OCI-LY1 (cell line): ENCODE measurements around the gene AXIN1.
A peak's percentile ranks its signal among the peaks of the same experiment; 100 is the strongest.

ENCODE experiments used
- H2AFZ ChIP-seq: fragments of 200-600 bp; sonication (generic), shearing (Covaris generic); 2 replicates; pipeline ENCODE4 v1.6.0; 2014; ENCODE audit warnings: antibody characterized with exemption, mild to moderate bottlenecking, low read length
- H3F3A ChIP-seq: fragments of 200-600 bp; sonication (generic), shearing (Covaris generic); 2 replicates; pipeline ENCODE4 v1.6.0; 2014; ENCODE audit warnings: mild to moderate bottlenecking, antibody characterized with exemption, low read length, moderate library complexity; ENCODE audit not compliant: insufficient read depth
- H3K27ac ChIP-seq: fragments of 200-600 bp; sonication (generic); 2 replicates; pipeline ENCODE4 v1.5.1; 2014; ENCODE audit warnings: low read length, mixed run types, mild to moderate bottlenecking, low read depth; ENCODE audit not compliant: poor library complexity, severe bottlenecking
- H3K27me3 ChIP-seq: fragments of 200-600 bp; sonication (generic); 2 replicates; pipeline ENCODE4 v1.6.0; 2014; ENCODE audit warnings: antibody characterized with exemption, mild to moderate bottlenecking, low read length, moderate library complexity; ENCODE audit not compliant: insufficient read depth
- H3K36me3 ChIP-seq: fragments of 200-600 bp; sonication (generic); 2 replicates; pipeline ENCODE4 v1.6.1; 2014; ENCODE audit warnings: mild to moderate bottlenecking, antibody characterized with exemption, low read length, moderate library complexity, mixed read lengths; ENCODE audit not compliant: insufficient read depth
- H3K4me1 ChIP-seq: fragments of 200-600 bp; sonication (generic); 2 replicates; pipeline ENCODE4 v1.5.1; 2014; ENCODE audit warnings: mild to moderate bottlenecking, low read length, moderate library complexity; ENCODE audit not compliant: insufficient read depth, severe bottlenecking
- H3K4me2 ChIP-seq: fragments of 200-600 bp; sonication (generic), shearing (Covaris generic); 2 replicates; pipeline ENCODE4 v1.6.1; 2014; ENCODE audit warnings: low read length
- H3K4me3 ChIP-seq: fragments of 200-600 bp; sonication (generic); 2 replicates; pipeline ENCODE4 v1.5.1; 2014; ENCODE audit warnings: low read length, low read depth, mild to moderate bottlenecking, mixed read lengths; ENCODE audit not compliant: poor library complexity, severe bottlenecking
- H3K79me2 ChIP-seq: fragments of 200-600 bp; shearing (Covaris generic); 2 replicates; pipeline ENCODE4 v1.6.1; 2016; ENCODE audit warnings: mixed run types, low read length, mixed read lengths; ENCODE audit not compliant: insufficient read depth
- H3K9ac ChIP-seq: fragments of 200-600 bp; sonication (generic), shearing (Covaris generic); 2 replicates; pipeline ENCODE4 v1.6.1; 2014; ENCODE audit warnings: mild to moderate bottlenecking, low read length, mixed read lengths
- H3K9me2 ChIP-seq: fragments of 200-600 bp; sonication (generic), shearing (Covaris generic); 2 replicates; pipeline ENCODE4 v1.6.1; 2014; ENCODE audit warnings: low read depth, mild to moderate bottlenecking, low read length, mixed read lengths
- H3K9me3 ChIP-seq: fragments of 200-600 bp; shearing (Covaris generic); 2 replicates; pipeline ENCODE4 v1.6.1; 2014; ENCODE audit warnings: low read length, mixed read lengths
- H4K20me1 ChIP-seq: fragments of 200-600 bp; sonication (generic), shearing (Covaris generic); 2 replicates; pipeline ENCODE4 v1.6.0; 2016; ENCODE audit warnings: mild to moderate bottlenecking, low read length; ENCODE audit not compliant: insufficient read depth
- EZH2 ChIP-seq: fragments of 200-600 bp; sonication (generic), shearing (Covaris generic); IDR thresholded peaks from 2 replicates; pipeline ENCODE4 v1.8.0; 2017; ENCODE audit warnings: borderline replicate concordance, mixed run types, mild to moderate bottlenecking, antibody characterized with exemption, low read length, moderate library complexity, mixed read lengths
- TF ChIP-seq, protein P1 (sequence below): fragments of 200-600 bp; sonication (generic), shearing (Covaris generic); IDR thresholded peaks from 2 replicates; pipeline ENCODE4 v1.5.1; 2017; ENCODE audit warnings: mild to moderate bottlenecking, antibody characterized with exemption, low read length, moderate library complexity, mixed read lengths

The AXIN1 gene

DNA sequence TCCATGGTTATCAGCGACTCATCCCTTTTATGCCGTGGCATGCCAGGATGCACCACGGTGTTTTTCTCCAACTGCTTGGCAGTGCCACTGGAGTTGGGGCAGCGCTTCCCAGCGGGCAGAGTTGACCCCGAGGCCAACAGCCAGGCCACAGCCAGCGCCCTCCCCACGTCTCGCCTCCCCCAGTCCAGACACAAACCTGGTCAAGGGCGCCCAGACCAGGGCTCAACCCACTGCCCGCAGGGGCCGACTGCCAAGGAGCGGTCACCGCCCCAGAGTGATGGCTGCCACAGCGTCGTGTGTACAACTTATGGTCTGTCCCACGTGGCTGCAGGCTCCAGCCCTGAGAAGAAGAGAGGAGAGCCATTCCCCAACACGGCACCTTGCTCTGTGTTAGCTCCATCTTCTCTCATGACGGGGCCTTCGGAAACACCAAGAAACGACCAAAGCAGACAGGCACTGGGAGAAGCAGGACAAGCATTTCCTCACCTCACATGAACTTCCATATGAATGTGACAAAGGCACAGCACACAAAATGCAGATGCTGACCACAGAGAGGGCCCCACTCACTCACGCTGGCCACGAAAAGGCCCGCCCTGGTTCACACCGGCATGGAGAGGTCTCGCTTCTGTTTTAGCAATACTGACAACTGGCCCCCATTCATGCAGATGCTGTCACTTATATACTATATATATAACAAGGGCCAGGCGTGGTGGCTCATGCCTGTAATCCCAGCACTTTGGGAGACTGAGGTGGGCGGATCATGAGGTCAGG is 27.0 kb downstream of the AXIN1 start:
- no peaks in the 10 kb centered on the region for H3K79me2 ChIP-seq

DNA sequence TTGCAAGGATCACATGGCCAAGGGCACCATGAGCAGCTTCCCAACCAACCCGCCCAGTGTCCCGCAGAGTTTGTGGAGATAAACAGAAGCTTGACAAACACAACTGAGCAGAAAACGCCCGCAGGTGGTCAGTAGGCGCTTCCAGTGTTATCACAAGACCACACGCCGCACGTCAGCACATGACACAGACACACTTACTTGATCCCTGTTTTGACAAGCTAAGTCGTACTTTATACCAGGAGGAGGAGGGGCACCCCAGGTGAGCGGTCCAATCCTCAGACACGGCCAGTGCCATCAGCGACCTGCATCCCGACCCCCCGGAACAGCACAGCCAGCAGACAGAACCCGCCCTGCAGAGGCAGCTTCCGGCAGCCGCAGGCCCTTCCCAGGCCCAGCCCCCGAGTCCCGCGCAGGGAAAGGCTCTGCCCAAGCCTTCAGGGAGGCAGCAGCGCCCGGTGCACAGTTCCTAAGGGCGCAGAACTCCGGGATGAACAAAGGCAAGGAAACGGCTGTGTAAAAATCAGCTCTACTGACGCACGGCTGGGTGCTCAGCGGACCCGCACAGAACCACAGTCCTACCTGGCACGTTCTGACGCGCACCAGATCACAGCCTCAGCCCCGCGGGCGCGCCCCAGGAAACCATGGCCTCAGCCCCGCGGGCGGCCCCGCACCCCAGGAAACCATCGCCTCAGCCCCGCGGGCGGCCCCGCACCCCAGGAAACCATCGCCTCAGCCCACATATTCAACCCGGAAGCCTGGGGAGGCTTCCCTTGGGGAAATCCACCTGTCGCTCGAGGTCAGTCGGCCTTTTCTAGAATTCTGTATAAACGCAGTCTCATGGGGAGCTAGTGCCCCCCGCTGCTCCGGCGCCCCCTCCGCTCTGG is 27.8 kb downstream of the AXIN1 start:
- Histone ChIP-seq H3F3A (no peaks in the 10 kb centered on the region), H3K36me3 (no peaks in the 10 kb centered on the region), H4K20me1 (no peaks in the 10 kb centered on the region), H3K9me3 (no peaks in the 10 kb centered on the region), H3K4me3 (peak overlapping the region; percentile 45), H3K79me2 (no peaks in the 10 kb centered on the region), H3K4me2 (peak overlapping the region; percentile 64), H3K27ac (peak overlapping the region; percentile 75), H3K9ac (peak overlapping the region; percentile 39; the same call in 1 of the 2 replicates), H3K27me3 (no peaks in the 10 kb centered on the region), H2AFZ (no peak overlapping the region), H3K4me1 (peaks cover 44% of the 10 kb centered on the region), H3K9me2 (no peaks in the 10 kb centered on the region)
- no peak for TF ChIP-seq EZH2
- TF ChIP-seq, protein P1, sequence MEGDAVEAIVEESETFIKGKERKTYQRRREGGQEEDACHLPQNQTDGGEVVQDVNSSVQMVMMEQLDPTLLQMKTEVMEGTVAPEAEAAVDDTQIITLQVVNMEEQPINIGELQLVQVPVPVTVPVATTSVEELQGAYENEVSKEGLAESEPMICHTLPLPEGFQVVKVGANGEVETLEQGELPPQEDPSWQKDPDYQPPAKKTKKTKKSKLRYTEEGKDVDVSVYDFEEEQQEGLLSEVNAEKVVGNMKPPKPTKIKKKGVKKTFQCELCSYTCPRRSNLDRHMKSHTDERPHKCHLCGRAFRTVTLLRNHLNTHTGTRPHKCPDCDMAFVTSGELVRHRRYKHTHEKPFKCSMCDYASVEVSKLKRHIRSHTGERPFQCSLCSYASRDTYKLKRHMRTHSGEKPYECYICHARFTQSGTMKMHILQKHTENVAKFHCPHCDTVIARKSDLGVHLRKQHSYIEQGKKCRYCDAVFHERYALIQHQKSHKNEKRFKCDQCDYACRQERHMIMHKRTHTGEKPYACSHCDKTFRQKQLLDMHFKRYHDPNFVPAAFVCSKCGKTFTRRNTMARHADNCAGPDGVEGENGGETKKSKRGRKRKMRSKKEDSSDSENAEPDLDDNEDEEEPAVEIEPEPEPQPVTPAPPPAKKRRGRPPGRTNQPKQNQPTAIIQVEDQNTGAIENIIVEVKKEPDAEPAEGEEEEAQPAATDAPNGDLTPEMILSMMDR: no peak

More for the DNA sequence above, 27.0 kb downstream of the AXIN1 start:
- Histone ChIP-seq H3K4me2 (peak overlapping the region; percentile 64), H3K9me3 (no peaks in the 10 kb centered on the region), H3F3A (no peaks in the 10 kb centered on the region), H3K9ac (peak overlapping the region; percentile 39; the same call in 1 of the 2 replicates), H3K36me3 (peaks cover 2% of the 10 kb centered on the region; the same call in 1 of the 2 replicates), H3K4me1 (peaks cover 44% of the 10 kb centered on the region), H3K27ac (peak overlapping the region; percentile 75), H3K4me3 (peak overlapping the region; percentile 45), H2AFZ (no peak overlapping the region), H3K27me3 (no peaks in the 10 kb centered on the region), H4K20me1 (no peaks in the 10 kb centered on the region), H3K9me2 (no peaks in the 10 kb centered on the region)
- TF ChIP-seq EZH2: no peak
- TF ChIP-seq, protein P1: no peak

DNA sequence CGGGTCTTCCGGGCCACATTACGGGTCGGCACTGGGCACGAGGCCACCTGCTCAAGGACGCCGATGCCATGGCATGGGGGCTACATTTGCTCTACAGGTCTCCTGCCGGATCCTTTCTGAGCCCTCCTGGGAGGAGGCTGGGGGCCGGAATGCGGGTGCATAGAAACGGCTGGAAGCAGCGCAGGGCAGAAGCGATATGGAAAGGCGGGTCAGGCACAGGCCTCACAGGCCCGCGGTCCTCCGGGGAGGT is 28.4 kb downstream of the AXIN1 start:
- H2AFZ ChIP-seq: no peak overlapping the region
- H3K36me3 ChIP-seq: peaks cover under 1% of the 10 kb centered on the region; the same call in 1 of the 2 replicates
- H4K20me1 ChIP-seq: no peaks in the 10 kb centered on the region
- no peak overlapping the region; the same call in 1 of the 2 replicates for H3K4me2 ChIP-seq
- H3K79me2 ChIP-seq: no peaks in the 10 kb centered on the region
- no peak for TF ChIP-seq EZH2
- TF ChIP-seq, protein P1: no peak
- H3K9ac ChIP-seq: no peak overlapping the region
- no peak overlapping the region for H3K4me3 ChIP-seq
- H3K9me3 ChIP-seq: no peaks in the 10 kb centered on the region
- no peaks in the 10 kb centered on the region for H3F3A ChIP-seq
- H3K27me3 ChIP-seq: no peaks in the 10 kb centered on the region
- H3K27ac ChIP-seq: peak overlapping the region; percentile 75
- H3K9me2 ChIP-seq: no peaks in the 10 kb centered on the region
- peaks cover 44% of the 10 kb centered on the region for H3K4me1 ChIP-seq
